Stimulated activated CD8-positive, alpha-beta memory T cell treated with anti-CD3 and anti-CD28 coated beads, Interleukin-2, amount 100 ng/mL, for 48 hours (primary cell): Measurements from ENCODE around the gene NYAP1.

Experiments
- DNase-seq, 2 donors: peaks; one replicate each; pipeline ENCODE4 v3.0.0-alpha.2; 2020; ENCODE audit warnings: low read depth in 2 of 2

Gene NYAP1

GRCh38 chr7:100457033-100457432 is 26.7 kb upstream of the NYAP1 start:
- DNase-seq: no peak

DNA sequence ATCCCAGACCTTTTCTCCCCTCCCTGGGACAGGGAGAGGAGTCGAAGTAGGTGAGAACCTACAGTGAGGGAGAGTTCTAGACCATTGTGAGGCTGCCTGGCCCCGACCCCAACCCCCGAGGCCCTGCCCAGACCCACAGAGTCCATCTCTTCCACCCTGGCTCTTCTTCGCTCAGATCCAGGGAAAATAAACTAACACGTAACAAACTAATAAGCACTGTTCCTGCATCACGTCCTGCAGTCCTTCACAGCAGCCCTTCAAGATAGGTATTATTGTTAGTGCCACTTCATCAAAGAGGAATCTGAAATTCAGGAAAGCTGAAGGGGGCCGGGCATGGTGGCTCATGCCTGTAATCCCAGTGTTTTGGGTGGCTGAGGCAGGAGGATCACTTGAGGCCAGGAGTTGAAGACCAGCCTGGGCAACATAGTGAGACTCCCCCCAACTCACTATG is 19.5 kb upstream of the NYAP1 start, which contains the start of gene SPACDR:
TSS of gene SPACDR (minus strand) at position 51 of the 451 bp plus-strand sequence. CDS start 235 bp downstream, outside the sequence.
- DNase-seq: no peak

DNA sequence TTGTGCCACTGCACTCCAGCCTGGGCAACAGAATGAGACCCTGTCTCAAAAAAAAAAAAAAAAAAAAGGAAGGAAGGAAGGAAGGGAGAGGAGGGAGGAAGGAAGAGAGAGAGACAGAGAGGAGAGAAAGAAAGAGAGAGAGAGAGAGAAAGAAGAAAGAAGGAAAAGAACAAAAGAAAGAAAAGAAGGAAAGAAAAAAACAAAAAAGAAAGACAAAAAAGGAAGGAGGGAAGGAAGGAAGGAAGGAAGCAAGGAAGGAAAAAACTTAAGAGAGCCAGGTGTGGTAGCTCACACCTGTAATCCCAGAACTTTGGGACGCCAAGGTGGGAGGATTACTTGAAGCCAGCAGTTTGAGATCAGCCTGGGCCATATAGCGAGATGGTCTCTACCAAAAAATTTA is 18.9 kb upstream of the NYAP1 start:
- DNase-seq: no peak

GRCh38 chr7:100465299-100465698 is 18.4 kb upstream of the NYAP1 start:
- DNase-seq: no peak

GRCh38 chr7:100465702-100466311 is 17.9 kb upstream of the NYAP1 start:
- no peak for DNase-seq

- no peak for DNase-seq
These were observed 16.8 kb upstream of the NYAP1 start for GRCh38 chr7:100466653-100467605.

DNA sequence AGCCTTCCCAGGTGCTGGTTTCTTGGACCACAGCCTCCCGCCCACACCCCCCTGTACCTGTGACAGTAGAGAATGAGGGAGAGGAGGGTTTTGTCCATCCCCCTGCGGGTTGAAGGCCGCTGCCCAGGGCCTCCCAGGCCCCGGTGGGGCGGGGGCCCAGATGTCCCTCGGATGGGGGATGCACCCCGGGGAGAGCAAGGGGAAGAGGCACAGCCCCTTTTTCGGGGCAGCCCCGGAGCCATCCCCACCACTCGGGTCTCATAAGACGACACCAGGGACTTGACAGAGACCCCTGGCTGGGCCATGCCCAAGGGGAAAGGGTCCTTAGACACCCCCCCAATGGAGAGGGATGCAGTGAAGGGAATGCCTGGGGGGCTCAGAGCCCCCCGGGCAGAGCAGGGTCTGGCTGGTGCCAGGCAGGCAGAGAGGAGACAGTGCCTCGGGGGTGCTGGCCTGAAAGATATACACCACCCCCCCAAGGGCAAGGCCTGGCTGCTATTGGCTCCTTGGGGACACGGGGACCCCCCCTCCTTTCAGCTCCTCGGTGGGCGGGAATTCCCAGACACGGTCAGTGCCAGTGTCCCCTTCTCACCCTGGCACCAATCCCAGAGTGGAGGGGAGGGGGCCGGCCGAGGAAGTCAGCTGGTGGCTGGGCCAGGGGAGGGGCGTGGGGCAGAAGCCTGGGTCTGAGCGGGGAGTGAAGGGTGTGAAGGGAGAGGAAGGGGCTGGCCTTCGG is 15.9 kb upstream of the NYAP1 start:
- no peak for DNase-seq

DNA sequence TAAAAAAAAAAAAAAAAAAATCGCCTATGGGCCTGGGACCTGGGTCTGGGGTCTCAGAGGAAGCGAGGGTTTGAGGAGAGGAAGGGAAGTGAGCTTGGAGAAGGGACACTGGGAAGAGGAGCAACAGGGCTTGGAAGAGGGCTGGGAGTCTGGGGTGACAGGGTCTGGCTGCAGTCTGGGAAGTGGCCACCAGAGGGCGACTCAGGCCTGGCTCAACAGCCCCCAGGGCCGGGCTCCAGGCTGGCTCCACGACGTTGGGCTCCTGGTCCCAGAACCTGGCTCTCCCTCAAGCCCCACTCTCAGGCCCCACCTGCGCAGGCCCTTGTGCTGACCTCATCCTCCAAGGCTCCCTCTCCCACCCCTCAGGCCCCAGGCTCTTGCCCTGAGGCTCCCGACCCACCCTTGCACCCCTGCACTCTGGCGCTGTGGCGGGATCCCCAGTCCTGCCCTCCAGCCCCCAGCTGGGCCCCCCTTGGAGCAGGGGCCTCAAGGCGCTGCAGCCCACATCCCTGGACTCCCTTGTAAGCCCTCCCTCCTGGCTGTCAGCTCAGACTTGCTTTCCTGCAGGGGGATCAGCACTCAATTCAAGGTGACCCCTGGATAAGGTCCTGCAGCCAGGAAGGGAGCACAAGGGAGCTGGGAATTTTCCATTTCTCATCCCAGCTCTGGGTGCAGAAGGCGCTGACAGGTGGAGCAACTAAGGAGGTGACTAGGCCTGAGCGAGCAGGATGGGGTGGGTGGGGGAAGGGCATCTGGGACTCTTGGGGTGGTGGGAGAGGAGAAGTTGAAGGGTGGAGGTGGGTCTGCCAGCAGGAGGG is 14.3 kb upstream of the NYAP1 start:
- DNase-seq: peak; percentile 77 to 81

DNA sequence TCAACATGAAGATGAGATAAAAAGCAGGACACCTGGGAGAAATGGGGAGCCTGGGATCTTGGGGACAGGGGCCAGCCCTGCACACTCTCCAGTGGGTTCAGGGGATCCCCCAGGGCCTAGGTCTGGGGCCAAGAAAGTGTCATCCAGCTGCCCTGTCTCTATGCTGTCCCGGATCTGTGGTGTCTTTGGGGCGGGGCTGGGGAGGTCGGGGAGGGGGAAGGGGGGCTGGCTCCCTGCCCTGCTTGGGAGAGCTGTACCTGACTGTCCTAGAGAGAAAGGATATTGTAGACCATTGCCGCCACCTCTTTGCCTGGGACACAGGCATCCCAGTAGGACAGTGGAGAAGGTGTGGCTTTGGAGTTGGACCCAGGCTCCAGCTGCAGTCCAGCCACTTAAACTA is 12.7 kb upstream of the NYAP1 start:
- DNase-seq: no peak

GRCh38 chr7:100472121-100472851 is 11.4 kb upstream of the NYAP1 start:
- no peak for DNase-seq

DNA sequence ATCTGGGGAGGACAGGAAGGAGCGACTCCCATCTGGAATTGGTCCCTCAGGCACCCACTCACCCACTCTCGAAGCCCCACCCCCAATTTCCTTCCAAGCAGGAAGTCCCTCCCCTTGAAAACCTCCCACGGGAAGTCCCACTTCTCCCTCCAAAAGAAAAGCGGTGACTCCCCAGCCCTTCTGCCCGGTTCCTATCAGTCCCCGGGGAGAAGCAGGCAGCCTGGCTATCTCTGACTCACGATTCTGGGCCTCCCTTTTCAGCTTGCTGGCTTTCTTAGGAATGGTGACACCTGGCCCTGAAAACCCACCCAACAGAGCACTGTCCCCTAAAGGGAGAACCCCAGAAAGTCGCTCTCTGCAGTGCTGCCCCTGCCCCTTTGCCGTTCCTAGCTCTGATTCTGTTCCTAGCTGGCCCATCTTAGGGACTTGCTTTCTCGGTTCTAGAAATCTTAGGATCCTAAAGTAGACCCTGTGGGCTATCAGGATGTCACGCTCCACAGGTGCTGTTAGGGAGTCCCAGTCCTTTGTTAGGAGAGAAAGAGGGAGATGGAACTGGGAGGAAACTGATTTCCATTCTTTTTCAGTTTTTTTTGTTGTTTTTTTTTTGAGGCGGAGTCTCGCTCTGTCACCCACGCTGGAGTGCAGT is 10.8 kb upstream of the NYAP1 start:
- DNase-seq: no peak

DNA sequence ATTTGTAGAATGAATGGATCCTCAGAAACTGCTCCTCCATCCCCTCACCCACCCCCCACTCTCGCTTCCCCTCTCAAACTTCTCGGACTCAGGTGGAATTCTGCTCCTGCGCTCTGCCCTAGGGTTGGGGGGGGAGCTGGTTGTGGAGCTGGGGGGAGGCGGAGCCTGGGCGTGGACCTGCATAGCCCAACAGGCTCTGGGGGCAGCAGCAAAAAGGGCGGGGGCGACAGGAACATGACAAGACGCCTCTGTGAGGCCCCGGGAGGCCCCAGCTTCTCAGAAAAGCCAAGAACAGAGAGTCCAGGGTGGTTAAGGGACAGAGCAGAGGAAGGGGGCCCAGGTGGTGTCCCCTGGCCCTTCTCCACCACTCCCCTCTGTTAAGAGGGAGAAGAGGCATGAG is 8.2 kb upstream of the NYAP1 start:
- no peak for DNase-seq

- no peak for DNase-seq
These were observed 7.5 kb upstream of the NYAP1 start for GRCh38 chr7:100476101-100476780.

DNA sequence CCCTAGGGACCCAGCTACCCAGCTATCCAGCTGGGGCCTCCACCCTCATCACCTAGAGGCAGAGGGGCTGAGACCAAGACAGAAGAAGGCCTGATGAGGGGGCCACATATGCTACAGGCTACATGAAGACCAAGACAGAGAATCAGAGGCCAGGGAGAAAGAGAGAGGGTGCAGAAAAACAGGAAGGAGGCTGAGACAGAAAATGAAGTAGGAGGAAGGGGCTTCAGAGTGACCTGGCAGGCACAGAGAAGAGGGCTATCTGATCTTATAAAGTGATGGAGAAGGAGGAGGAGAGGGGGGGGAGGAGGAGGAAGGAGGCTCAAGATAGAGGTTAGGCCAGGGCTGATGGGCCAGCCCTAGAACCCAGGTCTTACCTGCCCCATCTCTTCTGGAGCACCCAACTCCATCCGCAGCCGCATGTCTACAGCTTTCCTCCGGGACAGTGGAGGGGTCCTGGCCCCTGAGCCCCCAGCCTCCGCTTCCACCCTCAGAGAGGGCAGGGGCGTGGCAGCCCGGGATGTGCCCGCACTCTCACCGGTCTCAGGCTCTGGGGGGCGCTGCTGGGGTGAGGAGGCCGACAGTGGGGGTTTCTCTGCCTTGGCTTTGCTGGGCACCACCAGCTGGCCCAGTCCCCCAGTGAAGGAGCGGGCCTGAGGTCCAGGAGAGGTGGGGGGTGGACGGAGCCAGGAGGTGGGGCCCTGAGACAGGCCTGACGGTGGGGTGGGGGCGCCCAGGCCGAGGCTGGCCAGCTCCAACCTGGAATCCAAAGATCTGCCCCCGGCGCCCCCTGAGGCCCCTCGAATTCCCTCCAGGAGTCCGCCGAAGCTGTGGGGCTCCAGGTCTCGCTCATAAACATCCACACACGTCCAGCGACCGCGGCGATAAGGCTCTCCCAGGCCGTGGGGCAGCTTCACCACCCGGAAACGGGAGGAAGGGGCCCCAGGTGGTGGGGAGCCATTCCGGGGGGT is 6.5 kb upstream of the NYAP1 start:
- peak; percentile 35 to 57 for DNase-seq

DNA sequence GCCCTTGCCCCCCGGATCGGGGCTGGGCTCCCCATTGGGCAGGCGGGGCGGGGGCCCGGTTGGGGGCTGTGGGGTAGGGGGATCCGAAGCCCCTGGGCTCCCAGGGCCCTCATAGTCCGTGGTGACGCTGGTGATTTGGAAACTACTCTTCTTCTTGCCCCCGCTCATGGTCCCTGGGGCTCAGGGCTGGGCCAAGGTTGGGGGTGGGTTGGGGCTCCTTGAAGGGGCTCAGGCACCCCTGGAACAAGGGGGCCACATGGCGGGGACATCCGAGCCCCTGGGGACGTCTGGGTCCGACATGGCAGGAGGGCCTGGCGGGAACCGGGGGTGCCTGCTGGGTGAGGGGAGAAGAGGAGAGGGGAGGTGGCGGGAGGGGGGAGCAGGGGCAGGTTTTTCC is 5.9 kb upstream of the NYAP1 start:
- no peak for DNase-seq

GRCh38 chr7:100478958-100479660 is 4.6 kb upstream of the NYAP1 start, which contains the start of gene TSC22D4:
Gene TSC22D4 (minus strand): TSS chr7:100479214. CDS start chr7:100478038, 1,176 bp downstream.
- peak; percentile 84 to 92 for DNase-seq

DNA sequence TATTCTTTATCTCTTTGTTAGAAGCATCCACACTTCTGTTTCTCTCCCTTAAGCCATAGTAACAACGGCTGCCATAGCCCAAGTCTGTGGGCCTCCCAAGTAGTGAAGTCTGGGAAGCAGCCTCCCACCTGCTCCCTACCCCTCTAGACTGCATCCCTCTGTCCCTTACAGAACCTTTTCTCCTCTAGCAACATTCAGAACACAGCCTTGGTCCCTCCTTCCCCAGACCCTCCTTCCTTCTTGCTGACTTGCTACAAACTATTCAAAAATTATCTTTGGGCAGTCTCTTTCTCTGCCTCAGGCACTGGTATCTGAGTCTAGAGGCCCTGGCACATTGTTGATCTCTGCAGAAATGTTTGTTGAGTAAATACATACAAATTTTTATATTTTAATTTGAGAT is 2.3 kb upstream of the NYAP1 start:
- no peak for DNase-seq

DNA sequence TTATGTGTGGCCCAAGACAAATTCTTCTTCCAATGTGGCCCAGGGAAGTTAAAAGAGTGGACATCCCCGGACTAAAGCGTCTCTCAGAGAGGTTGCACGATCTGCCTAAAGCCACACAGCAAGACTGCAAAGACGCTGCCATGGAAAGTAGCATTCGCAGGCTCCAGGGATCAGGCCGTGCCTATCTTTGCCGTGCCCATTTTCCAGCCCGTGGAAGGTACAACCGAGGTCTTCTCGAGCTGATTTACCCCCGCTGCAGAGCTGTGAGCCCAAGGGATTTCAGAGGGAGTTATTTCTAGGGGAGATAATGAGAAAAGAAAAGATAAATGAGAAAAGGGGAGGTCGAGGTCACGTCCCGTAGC is 1.0 kb upstream of the NYAP1 start:
- DNase-seq: no peak
